Measurements from ENCODE around the gene BANK1.

DNA sequence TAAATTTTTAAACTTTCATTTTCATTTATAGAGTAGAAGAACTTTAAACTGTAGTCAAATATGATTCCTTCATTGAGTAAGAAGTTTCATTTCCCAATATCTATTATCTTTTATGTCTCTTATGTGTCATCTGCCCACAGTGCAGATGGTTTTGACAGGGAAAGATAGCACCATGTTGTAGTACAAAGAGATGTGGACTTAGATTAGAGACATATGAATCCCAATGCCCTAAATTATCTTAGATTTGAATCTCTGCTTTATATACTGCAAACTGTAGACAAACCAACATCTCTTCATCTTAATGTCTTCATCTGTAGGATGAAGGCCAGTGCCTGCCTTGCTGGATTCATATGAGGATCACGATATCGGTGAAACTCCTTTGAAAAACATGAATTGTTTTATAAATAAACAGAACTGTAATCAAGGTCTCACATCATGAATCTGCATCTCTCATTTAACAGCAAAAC, 217.5 kb downstream of the BANK1 start:
- TF ChIP-seq, protein P1, sequence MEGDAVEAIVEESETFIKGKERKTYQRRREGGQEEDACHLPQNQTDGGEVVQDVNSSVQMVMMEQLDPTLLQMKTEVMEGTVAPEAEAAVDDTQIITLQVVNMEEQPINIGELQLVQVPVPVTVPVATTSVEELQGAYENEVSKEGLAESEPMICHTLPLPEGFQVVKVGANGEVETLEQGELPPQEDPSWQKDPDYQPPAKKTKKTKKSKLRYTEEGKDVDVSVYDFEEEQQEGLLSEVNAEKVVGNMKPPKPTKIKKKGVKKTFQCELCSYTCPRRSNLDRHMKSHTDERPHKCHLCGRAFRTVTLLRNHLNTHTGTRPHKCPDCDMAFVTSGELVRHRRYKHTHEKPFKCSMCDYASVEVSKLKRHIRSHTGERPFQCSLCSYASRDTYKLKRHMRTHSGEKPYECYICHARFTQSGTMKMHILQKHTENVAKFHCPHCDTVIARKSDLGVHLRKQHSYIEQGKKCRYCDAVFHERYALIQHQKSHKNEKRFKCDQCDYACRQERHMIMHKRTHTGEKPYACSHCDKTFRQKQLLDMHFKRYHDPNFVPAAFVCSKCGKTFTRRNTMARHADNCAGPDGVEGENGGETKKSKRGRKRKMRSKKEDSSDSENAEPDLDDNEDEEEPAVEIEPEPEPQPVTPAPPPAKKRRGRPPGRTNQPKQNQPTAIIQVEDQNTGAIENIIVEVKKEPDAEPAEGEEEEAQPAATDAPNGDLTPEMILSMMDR (IDR thresholded peaks at IDR 0.05), result no peak
- no peak for TF ChIP-seq POLR2A (IDR thresholded peaks at IDR 0.05)
